ENCODE results near the gene KY. TPM values are rescaled to one million over a fixed set of nuclear protein-coding genes. Genes with fewer than 3 reads are reported as not detected.
"Not testable (repeated sequence)": the region's sequence is repeated elsewhere in the genome, so short reads cannot be mapped to it uniquely, and the experiment has no call there.

The KY gene
- total RNA-seq, 1 experiment from 2014 or later, result 0.29 TPM

- no peaks in the 10 kb centered on the region for H3F3A ChIP-seq (ENCODE audit: low read length, unreplicated experiment)
- H3K27me3 ChIP-seq (ENCODE audit: low read length), result 0 out of 2 replicates have a peak, but pooled peaks cover 5% of the 10 kb centered on the region
- no peak overlapping the region for H3K4me2 ChIP-seq (ENCODE audit: low read length)
- ATAC-seq (peak; percentile 21; the same call in 1 of the 2 replicates), DNase-seq (peak; percentile 71)
- peaks cover 8% of the 10 kb centered on the region for H3K4me1 ChIP-seq (ENCODE audit: insufficient read depth, low read length)
- intact Hi-C loops (cut with micrococcal nuclease), result no loop called here
- no peak overlapping the region for H2AFZ ChIP-seq (ENCODE audit: low read length)
- H3K9me3 ChIP-seq (ENCODE audit: low read length), result no peaks in the 10 kb centered on the region
- H3K9ac ChIP-seq (ENCODE audit: low read length), result no peak overlapping the region
- H4K20me1 ChIP-seq (ENCODE audit: low read length), result no peaks in the 10 kb centered on the region
- H3K27ac ChIP-seq (ENCODE audit: low read length), result no peak overlapping the region
- H3K9me2 ChIP-seq (replicated peaks; ENCODE audit: low read length), result no peaks in the 10 kb centered on the region
- H3K79me2 ChIP-seq (ENCODE audit: low read length), result no peaks in the 10 kb centered on the region
- ChIA-PET POLR2A (ENCODE audit: unreplicated experiment) (no interaction called here), CTCF (no interaction called here)
- no peak overlapping the region for H3K4me3 ChIP-seq (ENCODE audit: low read length)
- TF ChIP-seq EZH2 (IDR thresholded peaks at IDR 0.05; ENCODE audit: low read length, unreplicated experiment) (no peak), CTCF (conservative IDR thresholded peaks at IDR 0.05; ENCODE audit: low read depth, low read length) (no peak), EZH2phosphoT487 (IDR thresholded peaks at IDR 0.05; ENCODE audit: borderline replicate concordance, low read length) (no peak)
- no TSS peak for BruUV-seq (replicated peaks)
- no peaks in the 10 kb centered on the region for H3K36me3 ChIP-seq (ENCODE audit: low read depth, low read length)
These were observed 53.3 kb downstream of the KY start for GRCh38 chr3:134597390-134597970.

- H4K20me1 ChIP-seq (ENCODE audit: low read length); H3K27ac ChIP-seq (ENCODE audit: low read length); CTCF ChIA-PET; H3K9me3 ChIP-seq (ENCODE audit: low read length); H3K27me3 ChIP-seq (ENCODE audit: low read length); intact Hi-C loops (cut with micrococcal nuclease); H3K4me3 ChIP-seq (ENCODE audit: low read length); H3K36me3 ChIP-seq (ENCODE audit: low read depth, low read length); ATAC-seq; BruUV-seq (replicated peaks); H3K9me2 ChIP-seq (replicated peaks; ENCODE audit: low read length); H3K9ac ChIP-seq (ENCODE audit: low read length); H3F3A ChIP-seq (ENCODE audit: low read length, unreplicated experiment); H2AFZ ChIP-seq (ENCODE audit: low read length); POLR2A ChIA-PET (ENCODE audit: unreplicated experiment); H3K79me2 ChIP-seq (ENCODE audit: low read length); H3K4me2 ChIP-seq (ENCODE audit: low read length); DNase-seq; H3K4me1 ChIP-seq (ENCODE audit: insufficient read depth, low read length): not testable (repeated sequence)
These were observed 55.8 kb downstream of the KY start for GRCh38 chr3:134594986-134595385.

GRCh38 chr3:134594331-134594741 lies 56.5 kb downstream of the KY start:
- BruUV-seq (replicated peaks), result no TSS peak
- H3K4me2 ChIP-seq (ENCODE audit: low read length), result no peak overlapping the region
- H3K27me3 ChIP-seq (ENCODE audit: low read length), result 0 out of 2 replicates have a peak, but pooled peaks cover 5% of the 10 kb centered on the region
- H3K9me2 ChIP-seq (replicated peaks; ENCODE audit: low read length), result no peaks in the 10 kb centered on the region
- intact Hi-C loops (cut with micrococcal nuclease), result no loop called here
- no peaks in the 10 kb centered on the region for H3K4me1 ChIP-seq (ENCODE audit: insufficient read depth, low read length)
- H3K36me3 ChIP-seq (ENCODE audit: low read depth, low read length), result no peaks in the 10 kb centered on the region
- DNase-seq (no peak), ATAC-seq (no peak)
- no peaks in the 10 kb centered on the region for H4K20me1 ChIP-seq (ENCODE audit: low read length)
- ChIA-PET POLR2A (ENCODE audit: unreplicated experiment) (no interaction called here), CTCF (no interaction called here)
- no peak overlapping the region for H3K9ac ChIP-seq (ENCODE audit: low read length)
- no peaks in the 10 kb centered on the region for H3K9me3 ChIP-seq (ENCODE audit: low read length)
- TF ChIP-seq EZH2phosphoT487 (IDR thresholded peaks at IDR 0.05; ENCODE audit: borderline replicate concordance, low read length) (no peak), CTCF (conservative IDR thresholded peaks at IDR 0.05; ENCODE audit: low read depth, low read length) (no peak), EZH2 (IDR thresholded peaks at IDR 0.05; ENCODE audit: low read length, unreplicated experiment) (no peak)
- H3K27ac ChIP-seq (ENCODE audit: low read length), result no peak overlapping the region
- no peak overlapping the region for H2AFZ ChIP-seq (ENCODE audit: low read length)
- H3K79me2 ChIP-seq (ENCODE audit: low read length), result no peaks in the 10 kb centered on the region
- H3K4me3 ChIP-seq (ENCODE audit: low read length), result no peak overlapping the region
- no peaks in the 10 kb centered on the region for H3F3A ChIP-seq (ENCODE audit: low read length, unreplicated experiment)
